HFFc6 (cell line): ENCODE data around the gene EVI5L. TPM values are rescaled to one million over a fixed set of nuclear protein-coding genes. Genes with fewer than 3 reads are reported as not detected.

Experiments
- DNase-seq: peaks from one replicate; pipeline ENCODE4 v3.0.0-alpha.2; 2018
- H3K27ac Mint-ChIP-seq: 2 replicates; pipeline ENCODE4 v1.8.0; 2020; ENCODE audit warnings: mild to moderate bottlenecking, mixed read lengths
- H3K27me3 Mint-ChIP-seq: 2 replicates; pipeline ENCODE4 v1.8.0; 2021; ENCODE audit warnings: mild to moderate bottlenecking, moderate library complexity, mixed read lengths; ENCODE audit not compliant: insufficient read depth
- H3K36me3 Mint-ChIP-seq: 2 replicates; pipeline ENCODE4 v1.8.0; 2021; ENCODE audit warnings: low read depth, mixed read lengths
- H3K4me1 Mint-ChIP-seq: 2 replicates; pipeline ENCODE4 v1.8.0; 2020; ENCODE audit warnings: low read depth, mixed read lengths
- H3K4me3 Mint-ChIP-seq: 2 replicates; pipeline ENCODE4 v1.8.0; 2020; ENCODE audit warnings: mild to moderate bottlenecking, moderate library complexity, mixed read lengths
- H3K9me3 Mint-ChIP-seq: 2 replicates; pipeline ENCODE4 v1.8.0; 2020; ENCODE audit warnings: mild to moderate bottlenecking, mixed read lengths
- CTCF ChIP-seq: fragments of 200-600 bp; sonication (generic); IDR thresholded peaks from 2 replicates; pipeline ENCODE4 v1.5.0; 2021; ENCODE audit warnings: antibody characterized with exemption, mild to moderate bottlenecking
- total RNA-seq, 6 experiments: library from RNA; stranded (reverse); fragmentation: NEBNext Ultra II Directional; extraction: Animal tissue kit (Norgen Biotek cat#: 25700); gene quantifications; 2 replicates in 1 of 6; 3 replicates in 5 of 6; pipeline ENCODE4 v1.2.3, GENCODE V29; 2021

EVI5L gene
- total RNA-seq, 6 experiments from 2014 or later, result 26.4 to 33.0 (median 27.7) TPM

GRCh38 chr19:7900401-7900870, 70.4 kb downstream of the EVI5L start:
- H3K4me3 Mint-ChIP-seq, result no peak overlapping the region
- H3K27ac Mint-ChIP-seq, result no peak overlapping the region
- no peak for TF ChIP-seq CTCF
- H3K27me3 Mint-ChIP-seq, result peaks cover 5% of the 10 kb centered on the region
- peaks cover 7% of the 10 kb centered on the region for H3K36me3 Mint-ChIP-seq
- H3K4me1 Mint-ChIP-seq, result peaks cover 16% of the 10 kb centered on the region
- H3K9me3 Mint-ChIP-seq, result no peaks in the 10 kb centered on the region
- DNase-seq, result no peak

- no peak overlapping the region for H3K27ac Mint-ChIP-seq
- no peak for DNase-seq
- peaks cover 21% of the 10 kb centered on the region for H3K4me1 Mint-ChIP-seq
- no peak overlapping the region for H3K4me3 Mint-ChIP-seq
- H3K27me3 Mint-ChIP-seq, result peaks cover 5% of the 10 kb centered on the region
- peaks cover 7% of the 10 kb centered on the region for H3K36me3 Mint-ChIP-seq
- H3K9me3 Mint-ChIP-seq, result no peaks in the 10 kb centered on the region
- no peak for TF ChIP-seq CTCF
These were observed 70.9 kb downstream of the EVI5L start for GRCh38 chr19:7900931-7901330.

DNA sequence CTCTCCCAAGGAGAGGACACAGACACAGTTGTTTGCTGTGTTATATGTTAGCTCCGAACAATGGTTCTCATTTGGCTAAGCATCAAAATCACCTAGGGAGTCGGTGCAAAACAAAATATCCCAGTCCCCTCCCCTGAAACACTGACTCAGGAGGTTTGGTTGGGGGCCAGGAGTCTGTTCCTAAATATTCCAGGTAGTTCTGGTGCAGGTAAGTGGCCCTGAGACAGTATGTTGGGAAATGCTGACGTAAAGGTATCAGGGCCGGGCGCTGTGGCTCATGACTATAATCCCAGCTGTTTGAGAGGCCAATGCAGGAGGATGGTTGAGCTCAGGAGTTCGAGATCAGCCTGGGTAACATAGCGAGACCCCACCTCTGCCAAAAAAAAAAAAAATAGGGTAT, 71.3 kb downstream of the EVI5L start:
- TF ChIP-seq CTCF, result no peak
- no peaks in the 10 kb centered on the region for H3K9me3 Mint-ChIP-seq
- H3K27ac Mint-ChIP-seq, result no peak overlapping the region
- peaks cover 21% of the 10 kb centered on the region for H3K4me1 Mint-ChIP-seq
- no peak for DNase-seq
- H3K4me3 Mint-ChIP-seq, result no peak overlapping the region
- H3K27me3 Mint-ChIP-seq, result peaks cover 5% of the 10 kb centered on the region
- peaks cover 7% of the 10 kb centered on the region for H3K36me3 Mint-ChIP-seq

DNA sequence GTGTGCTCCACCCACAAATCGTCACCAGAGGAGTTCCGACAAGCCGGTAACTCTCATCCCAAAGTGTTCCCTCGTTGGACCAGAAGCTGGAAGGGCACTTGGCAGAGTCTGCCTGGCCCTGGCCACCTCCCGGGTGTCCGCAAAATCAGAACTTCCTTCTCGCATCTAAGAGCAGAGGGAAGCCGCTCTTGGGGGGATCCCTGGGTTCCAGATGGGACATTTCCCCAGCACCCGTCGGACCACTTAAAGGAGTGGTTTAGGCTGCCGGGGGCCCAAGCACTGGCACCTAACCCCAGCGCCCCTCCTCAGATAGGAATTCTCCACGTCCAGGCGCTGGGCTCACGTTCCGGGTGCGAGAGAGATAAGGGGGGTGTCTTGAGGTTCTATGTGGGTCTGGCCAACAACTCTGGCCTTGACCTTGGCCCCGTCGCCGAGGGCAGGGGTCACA, 72.8 kb downstream of the EVI5L start:
- no peak for DNase-seq
- Mint-ChIP-seq H3K9me3 (no peaks in the 10 kb centered on the region), H3K36me3 (peaks cover 7% of the 10 kb centered on the region), H3K4me1 (peaks cover 21% of the 10 kb centered on the region), H3K27me3 (peaks cover 5% of the 10 kb centered on the region), H3K27ac (peak overlapping the region; percentile 91), H3K4me3 (peak overlapping the region; percentile 93)
- no peak for TF ChIP-seq CTCF

- H3K27me3 Mint-ChIP-seq, result peaks cover 5% of the 10 kb centered on the region
- peaks cover 21% of the 10 kb centered on the region for H3K4me1 Mint-ChIP-seq
- TF ChIP-seq CTCF, result peak; percentile 77
- peak within 1 kb of the TSS; percentile 93 for H3K4me3 Mint-ChIP-seq
- no peaks in the 10 kb centered on the region for H3K9me3 Mint-ChIP-seq
- DNase-seq, result peak; percentile 99
- peak within 1 kb of the TSS; percentile 91 for H3K27ac Mint-ChIP-seq
- peaks cover 7% of the 10 kb centered on the region for H3K36me3 Mint-ChIP-seq
These were observed 73.4 kb downstream of the EVI5L start, which contains the start of gene MAP2K7 for GRCh38 chr19:7903244-7904073. TSS of gene MAP2K7 (plus strand) at chr19:7903877. CDS start at chr19:7903945, 68 bp downstream.
